Activated CD4-positive, CD25-positive, alpha-beta regulatory T cell treated with anti-CD3 and anti-CD28 coated beads, Interleukin-2, amount 50 U/mL, for 16 hours (primary cell): Measurements from ENCODE around the gene PRKN.

Experiments used
- DNase-seq: peaks from one replicate; pipeline ENCODE4 v3.0.0-alpha.2; 2020; ENCODE audit warnings: low read depth, low spot score

PRKN gene

GRCh38 chr6:162727322-162728182, at the start of gene PRKN, which contains the start of gene PACRG:
PRKN (minus strand) TSS chr6:162727766.
PACRG (plus strand) TSS chr6:162727974.
- peak; percentile 89 for DNase-seq

GRCh38 chr6:162777091-162777490, 49.5 kb upstream of the PRKN start:
- no peak for DNase-seq

- no peak for DNase-seq
These were observed 46.4 kb upstream of the PRKN start for GRCh38 chr6:162773996-162774395.

- no peak for DNase-seq
These were observed 44.9 kb upstream of the PRKN start for GRCh38 chr6:162772466-162772865.

GRCh38 chr6:162770955-162771354, 43.4 kb upstream of the PRKN start:
- DNase-seq = no peak

GRCh38 chr6:162770136-162770535, 42.6 kb upstream of the PRKN start:
- DNase-seq = no peak

GRCh38 chr6:162753775-162754174, 26.2 kb upstream of the PRKN start:
- no peak for DNase-seq

- DNase-seq = no peak
These were observed 23.8 kb upstream of the PRKN start for GRCh38 chr6:162751211-162751859.

GRCh38 chr6:162750776-162751175, 23.2 kb upstream of the PRKN start:
- no peak for DNase-seq

- no peak for DNase-seq
These were observed 9.4 kb upstream of the PRKN start for GRCh38 chr6:162736961-162737360.

GRCh38 chr6:162733489-162733888, 5.9 kb upstream of the PRKN start:
- DNase-seq = no peak

GRCh38 chr6:162730502-162730901, 2.9 kb upstream of the PRKN start:
- no peak for DNase-seq

GRCh38 chr6:162728706-162729105, 1.1 kb upstream of the PRKN start:
- no peak for DNase-seq

- no peak for DNase-seq
These were observed 631 bp upstream of the PRKN start for GRCh38 chr6:162728197-162728596.

- no peak for DNase-seq
These were observed 632 bp downstream of the PRKN start for GRCh38 chr6:162726947-162727321.

- no peak for DNase-seq
These were observed 4.9 kb downstream of the PRKN start for GRCh38 chr6:162722633-162723032.

- no peak for DNase-seq
These were observed 5.3 kb downstream of the PRKN start for GRCh38 chr6:162722226-162722625.

- no peak for DNase-seq
These were observed 6.2 kb downstream of the PRKN start for GRCh38 chr6:162721404-162721687.

GRCh38 chr6:162719528-162719927, 8.0 kb downstream of the PRKN start:
- no peak for DNase-seq

GRCh38 chr6:162715601-162716000, 12.0 kb downstream of the PRKN start:
- DNase-seq = no peak

GRCh38 chr6:162713974-162714780, 13.4 kb downstream of the PRKN start:
- no peak for DNase-seq

GRCh38 chr6:162712694-162713093, 14.9 kb downstream of the PRKN start:
- no peak for DNase-seq
